ENCODE measurements around the gene NEK8.

NEK8 gene

GRCh38 chr17:28689011-28689410 lies 39.6 kb upstream of the NEK8 start:
- no peak overlapping the region for H3K27ac ChIP-seq
- TF ChIP-seq, protein P1, sequence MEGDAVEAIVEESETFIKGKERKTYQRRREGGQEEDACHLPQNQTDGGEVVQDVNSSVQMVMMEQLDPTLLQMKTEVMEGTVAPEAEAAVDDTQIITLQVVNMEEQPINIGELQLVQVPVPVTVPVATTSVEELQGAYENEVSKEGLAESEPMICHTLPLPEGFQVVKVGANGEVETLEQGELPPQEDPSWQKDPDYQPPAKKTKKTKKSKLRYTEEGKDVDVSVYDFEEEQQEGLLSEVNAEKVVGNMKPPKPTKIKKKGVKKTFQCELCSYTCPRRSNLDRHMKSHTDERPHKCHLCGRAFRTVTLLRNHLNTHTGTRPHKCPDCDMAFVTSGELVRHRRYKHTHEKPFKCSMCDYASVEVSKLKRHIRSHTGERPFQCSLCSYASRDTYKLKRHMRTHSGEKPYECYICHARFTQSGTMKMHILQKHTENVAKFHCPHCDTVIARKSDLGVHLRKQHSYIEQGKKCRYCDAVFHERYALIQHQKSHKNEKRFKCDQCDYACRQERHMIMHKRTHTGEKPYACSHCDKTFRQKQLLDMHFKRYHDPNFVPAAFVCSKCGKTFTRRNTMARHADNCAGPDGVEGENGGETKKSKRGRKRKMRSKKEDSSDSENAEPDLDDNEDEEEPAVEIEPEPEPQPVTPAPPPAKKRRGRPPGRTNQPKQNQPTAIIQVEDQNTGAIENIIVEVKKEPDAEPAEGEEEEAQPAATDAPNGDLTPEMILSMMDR (conservative IDR thresholded peaks at IDR 0.05; ENCODE audit: low read depth) = no peak
- ChIA-PET CTCF (no interaction called here), POLR2A (ENCODE audit: low non-redundant PET) (interaction anchor here (0.5 kb wide), 1 partner anchor 38 kb away, joined by 5 read pairs; no protein-coding TSS in a partner anchor)
- DNase-seq (ENCODE audit: low spot score) = no peak

- H3K27ac ChIP-seq = no peak overlapping the region
- TF ChIP-seq, protein P1 (conservative IDR thresholded peaks at IDR 0.05; ENCODE audit: low read depth) = no peak
- DNase-seq (ENCODE audit: low spot score) = no peak
- POLR2A ChIA-PET (ENCODE audit: low non-redundant PET) = no interaction called here
- CTCF ChIA-PET = interaction anchor here (0.6 kb wide), 1 partner anchor 23 kb away, joined by 4 read pairs; no protein-coding TSS in a partner anchor
Measured at GRCh38 chr17:28693869-28694268, 34.7 kb upstream of the NEK8 start.

- CTCF ChIA-PET = no interaction called here
- POLR2A ChIA-PET (ENCODE audit: low non-redundant PET) = no interaction called here
- DNase-seq (ENCODE audit: low spot score) = no peak
- no peak overlapping the region for H3K27ac ChIP-seq
- TF ChIP-seq, protein P1 (conservative IDR thresholded peaks at IDR 0.05; ENCODE audit: low read depth) = no peak
Measured at GRCh38 chr17:28698253-28698941, 30.2 kb upstream of the NEK8 start.

- no peak overlapping the region for H3K27ac ChIP-seq
- DNase-seq (ENCODE audit: low spot score) = no peak
- TF ChIP-seq, protein P1 (conservative IDR thresholded peaks at IDR 0.05; ENCODE audit: low read depth) = no peak
- ChIA-PET POLR2A (ENCODE audit: low non-redundant PET) (interaction anchor here (0.5 kb wide), 1 partner anchor 89 kb away, joined by 3 read pairs; no protein-coding TSS in a partner anchor), CTCF (no interaction called here)
Measured at GRCh38 chr17:28700278-28700677, 28.3 kb upstream of the NEK8 start.

DNA sequence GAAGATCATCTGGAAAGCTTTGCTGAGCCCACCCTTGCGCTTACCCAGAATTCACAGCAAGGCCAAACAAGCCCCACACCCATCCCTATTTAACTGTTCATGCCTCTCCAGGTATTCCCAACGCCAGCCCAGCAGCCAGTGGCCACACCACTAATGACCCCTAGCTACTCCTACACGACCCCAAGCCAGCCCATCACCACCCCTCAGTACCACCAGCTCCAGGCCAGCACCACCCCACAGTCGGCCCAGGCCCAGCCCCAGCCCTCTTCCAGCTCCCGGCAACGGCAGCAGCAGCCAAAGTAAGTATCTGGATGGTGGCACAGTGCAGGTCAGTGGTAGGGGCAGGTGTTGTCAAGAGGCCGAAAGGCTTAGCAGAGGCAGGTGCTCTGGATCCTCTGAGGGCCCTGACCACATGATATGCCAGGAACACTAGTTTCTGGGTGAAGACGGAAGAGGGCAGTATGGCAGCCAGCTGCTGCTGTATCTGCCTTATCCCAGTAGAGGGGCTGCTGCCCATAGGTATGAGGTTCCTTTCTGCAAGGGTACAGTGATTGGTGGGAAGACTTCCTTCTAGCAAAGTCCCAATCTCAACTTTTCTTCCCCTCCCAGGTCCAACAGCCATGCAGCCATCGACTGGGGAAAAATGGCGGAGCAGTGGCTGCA lies 27.6 kb upstream of the NEK8 start:
- H3K27ac ChIP-seq = peak overlapping the region; percentile 51; the same call in 1 of the 2 replicates
- TF ChIP-seq, protein P1 (conservative IDR thresholded peaks at IDR 0.05; ENCODE audit: low read depth) = no peak
- no peak for DNase-seq (ENCODE audit: low spot score)
- POLR2A ChIA-PET (ENCODE audit: low non-redundant PET) = interaction anchor here (0.5 kb wide), 1 partner anchor 90 kb away, joined by 3 read pairs; no protein-coding TSS in a partner anchor
- CTCF ChIA-PET = no interaction called here

DNA sequence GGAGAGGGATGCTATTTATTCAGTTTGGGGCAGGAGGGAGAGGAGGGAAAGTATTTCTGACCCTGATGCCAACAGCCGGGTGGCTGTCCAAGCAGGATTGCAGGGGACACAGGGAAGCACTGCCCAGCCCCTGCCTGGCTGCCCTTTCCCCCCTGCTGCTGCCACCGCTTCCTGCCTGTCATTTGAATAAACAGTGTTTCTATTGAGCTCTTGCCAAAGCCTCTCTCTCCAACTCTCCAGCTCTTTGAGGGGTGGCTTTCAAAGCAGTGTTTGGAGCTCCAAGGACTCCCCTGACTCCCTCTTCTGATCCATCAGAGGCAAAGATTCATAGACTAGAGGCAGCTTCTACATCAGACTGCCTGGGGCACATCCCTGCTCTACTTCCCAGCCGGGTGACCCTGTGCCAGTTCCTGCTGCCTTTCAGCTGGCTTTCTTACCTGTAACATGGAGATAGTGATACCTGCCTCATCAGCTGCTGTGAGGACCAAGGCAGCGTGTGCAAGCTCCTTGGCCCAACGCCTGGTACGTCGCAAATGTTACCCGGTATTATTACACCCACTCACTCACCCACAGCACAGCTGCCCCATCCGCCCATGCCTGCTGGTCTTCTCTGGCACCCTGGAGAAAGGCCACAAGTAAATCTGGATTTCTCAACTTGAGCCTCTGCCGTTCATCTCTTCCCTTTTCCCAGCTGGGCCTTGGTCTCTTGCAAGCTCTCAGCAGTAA lies 26.4 kb upstream of the NEK8 start:
- ChIA-PET CTCF (no interaction called here), POLR2A (ENCODE audit: low non-redundant PET) (interaction anchor here (0.6 kb wide), 1 partner anchor 52 kb away, joined by 7 read pairs; no protein-coding TSS in a partner anchor)
- no peak for DNase-seq (ENCODE audit: low spot score)
- TF ChIP-seq, protein P1 (conservative IDR thresholded peaks at IDR 0.05; ENCODE audit: low read depth) = no peak
- peak overlapping the region; percentile 51 for H3K27ac ChIP-seq
